ENCODE measurements around the gene MCEMP1. TPM values are rescaled to one million over a fixed set of nuclear protein-coding genes. Genes with fewer than 3 reads are reported as not detected.

MCEMP1 gene
- total RNA-seq, 1 donor, result not detected

GRCh38 chr19:7678971-7679751 lies 2.3 kb downstream of the MCEMP1 start:
- H3K9me3 ChIP-seq (ENCODE audit: low read depth, low read length), result no peaks in the 10 kb centered on the region
- DNase-seq (ENCODE audit: insufficient read length, low spot score, missing footprints), result peak; percentile 77
- H4K20me1 ChIP-seq (ENCODE audit: insufficient read depth, low read length), result peaks cover 18% of the 10 kb centered on the region
- H3K4me2 ChIP-seq (ENCODE audit: insufficient read depth, low read length), result no peak overlapping the region
- no peak overlapping the region for H3K27ac ChIP-seq (ENCODE audit: low read depth, low read length)
- peaks cover 12% of the 10 kb centered on the region for H3K4me1 ChIP-seq (ENCODE audit: insufficient read depth, low read length)
- no peak overlapping the region for H2AFZ ChIP-seq (ENCODE audit: low read length)
- H3K79me2 ChIP-seq (ENCODE audit: insufficient read depth, low read length), result peaks cover 20% of the 10 kb centered on the region
- peaks cover 12% of the 10 kb centered on the region for H3K36me3 ChIP-seq (ENCODE audit: insufficient read depth, low read length)
- H3K4me3 ChIP-seq (ENCODE audit: insufficient read depth, low read length), result no peak overlapping the region
- TF ChIP-seq CTCF (IDR thresholded peaks at IDR 0.05; ENCODE audit: extremely low read depth, low read depth, low read length), result no peak
- H3K27me3 ChIP-seq (ENCODE audit: insufficient read depth, low read length), result peaks cover 5% of the 10 kb centered on the region

DNA sequence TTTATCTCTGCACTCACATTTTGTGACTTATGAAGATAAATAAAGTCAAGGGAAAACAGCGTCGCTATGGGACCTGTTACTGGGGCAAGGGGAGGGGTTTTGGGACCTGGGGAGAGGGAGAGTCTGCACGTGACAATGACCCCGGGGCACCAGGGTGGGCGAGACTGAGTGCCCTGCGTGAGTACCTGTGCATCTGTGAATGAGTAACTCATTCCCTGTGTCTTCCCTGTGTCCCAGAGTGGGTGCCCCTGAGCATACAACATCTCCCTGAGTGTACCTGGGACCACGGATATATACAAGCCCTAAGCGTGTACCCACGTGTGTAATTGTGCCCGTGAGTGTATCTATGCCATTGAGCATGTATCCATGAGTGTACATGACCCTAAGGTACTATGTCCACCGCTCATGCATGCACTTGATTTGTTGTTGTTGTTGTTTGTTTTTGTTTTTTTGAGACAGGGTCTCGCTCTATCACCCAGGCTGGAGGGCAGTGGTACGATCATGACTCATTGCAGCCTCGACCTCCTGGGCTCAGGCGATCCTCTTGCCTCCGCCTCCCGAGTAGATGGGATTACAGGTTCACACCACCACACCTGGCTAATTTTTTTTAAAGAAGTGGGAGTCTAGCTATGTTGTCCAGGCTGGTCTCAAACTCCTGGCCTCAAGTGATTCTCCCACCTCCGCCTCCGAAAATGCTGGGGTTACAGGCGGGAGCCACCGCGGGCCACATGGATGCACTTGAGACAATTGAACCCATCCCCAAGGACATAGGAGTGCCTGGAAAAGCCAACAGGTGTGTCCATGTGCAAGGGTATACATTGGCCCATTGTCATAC lies 3.1 kb downstream of the MCEMP1 start:
- DNase-seq (ENCODE audit: insufficient read length, low spot score, missing footprints), result no peak
- no peak for TF ChIP-seq CTCF (IDR thresholded peaks at IDR 0.05; ENCODE audit: extremely low read depth, low read depth, low read length)
- Histone ChIP-seq H4K20me1 (ENCODE audit: insufficient read depth, low read length) (peaks cover 18% of the 10 kb centered on the region), H3K27me3 (ENCODE audit: insufficient read depth, low read length) (peaks cover 5% of the 10 kb centered on the region), H3K79me2 (ENCODE audit: insufficient read depth, low read length) (peaks cover 20% of the 10 kb centered on the region), H3K4me2 (ENCODE audit: insufficient read depth, low read length) (peak overlapping the region; percentile 89), H3K27ac (ENCODE audit: low read depth, low read length) (no peak overlapping the region), H3K36me3 (ENCODE audit: insufficient read depth, low read length) (peaks cover 12% of the 10 kb centered on the region), H3K4me1 (ENCODE audit: insufficient read depth, low read length) (peaks cover 12% of the 10 kb centered on the region), H3K4me3 (ENCODE audit: insufficient read depth, low read length) (peak overlapping the region; percentile 98), H2AFZ (ENCODE audit: low read length) (peak overlapping the region; percentile 97), H3K9me3 (ENCODE audit: low read depth, low read length) (no peaks in the 10 kb centered on the region)

GRCh38 chr19:7680606-7681339 lies 3.9 kb downstream of the MCEMP1 start, which contains the start of gene TRAPPC5:
TRAPPC5 (plus strand) TSS chr19:7680833; CDS start chr19:7682254, 1,421 bp downstream.
- peak within 1 kb of the TSS; percentile 61 for H3K27ac ChIP-seq (ENCODE audit: low read depth, low read length)
- H4K20me1 ChIP-seq (ENCODE audit: insufficient read depth, low read length), result peaks cover 20% of the 10 kb centered on the region
- DNase-seq (ENCODE audit: insufficient read length, low spot score, missing footprints), result peak; percentile 99
- H2AFZ ChIP-seq (ENCODE audit: low read length), result peak within 1 kb of the TSS; percentile 97
- H3K4me2 ChIP-seq (ENCODE audit: insufficient read depth, low read length), result peak within 1 kb of the TSS; percentile 89
- TF ChIP-seq CTCF (IDR thresholded peaks at IDR 0.05; ENCODE audit: extremely low read depth, low read depth, low read length), result peak; percentile 72
- H3K9me3 ChIP-seq (ENCODE audit: low read depth, low read length), result no peaks in the 10 kb centered on the region
- peaks cover 12% of the 10 kb centered on the region for H3K36me3 ChIP-seq (ENCODE audit: insufficient read depth, low read length)
- peaks cover 12% of the 10 kb centered on the region for H3K4me1 ChIP-seq (ENCODE audit: insufficient read depth, low read length)
- peak within 1 kb of the TSS; percentile 98 for H3K4me3 ChIP-seq (ENCODE audit: insufficient read depth, low read length)
- peaks cover 20% of the 10 kb centered on the region for H3K79me2 ChIP-seq (ENCODE audit: insufficient read depth, low read length)
- H3K27me3 ChIP-seq (ENCODE audit: insufficient read depth, low read length), result peaks cover 5% of the 10 kb centered on the region
